ENCODE data around the gene LY6G6D.

GRCh38 chr6:31676322-31676903 lies 38.7 kb upstream of the LY6G6D start:
- no peak for TF ChIP-seq CTCF (IDR thresholded peaks at IDR 0.05)
- no peak for TF ChIP-seq POLR2A (IDR thresholded peaks at IDR 0.05)
- no peak for TF ChIP-seq POLR2AphosphoS5 (IDR thresholded peaks at IDR 0.05)

All from prostate gland (tissue), 2 donors.